Fibroblast of lung (primary cell): ENCODE results near the gene HIPK4. TPM values are rescaled to one million over a fixed set of nuclear protein-coding genes. Genes with fewer than 3 reads are reported as not detected.

Source experiments
- DNase-seq, 2 donors: peaks; one replicate each; pipeline versions ENCODE4 v3.0.0 to v3.0.0-alpha.2; 2010; ENCODE audit warnings: low read depth in 2 of 2
- H2AFZ ChIP-seq: 2 replicates; pipeline ENCODE4 v1.5.1; 2012; ENCODE audit warnings: low read length, control low read depth, inconsistent platforms
- H3K27ac ChIP-seq: 2 replicates; pipeline ENCODE4 v1.5.1; 2011; ENCODE audit warnings: low read length, control low read depth; ENCODE audit not compliant: insufficient read depth
- H3K27me3 ChIP-seq: 2 replicates; pipeline ENCODE4 v1.5.1; 2011; ENCODE audit warnings: mild to moderate bottlenecking, low read length; ENCODE audit not compliant: control insufficient read depth, insufficient read depth
- H3K36me3 ChIP-seq: 2 replicates; pipeline ENCODE4 v1.5.1; 2011; ENCODE audit warnings: low read length; ENCODE audit not compliant: control insufficient read depth, insufficient read depth
- H3K4me1 ChIP-seq: 2 replicates; pipeline ENCODE4 v1.5.1; 2011; ENCODE audit warnings: low read length; ENCODE audit not compliant: control insufficient read depth, insufficient read depth; ENCODE audit errors: extremely low read depth
- H3K4me2 ChIP-seq: 2 replicates; pipeline ENCODE4 v1.5.1; 2011; ENCODE audit warnings: low read length, control low read depth; ENCODE audit not compliant: insufficient read depth; ENCODE audit errors: extremely low read depth
- H3K4me3 ChIP-seq, 4 experiments: fragments of 200-600 bp in 1 of 4; sonication (generic) in 1 of 4; replicated peaks in 1 of 4; 2 replicates each; pipeline ENCODE4 v1.5.1; 2011 to 2016; ENCODE audit warnings: low read length in 4 of 4, low read depth in 3 of 4, mild to moderate bottlenecking in 3 of 4, control low read depth in 2 of 4, inconsistent platforms in 1 of 4, mixed read lengths in 1 of 4; ENCODE audit not compliant: insufficient read depth in 1 of 4; ENCODE audit errors: control extremely low read depth in 1 of 4
- H3K79me2 ChIP-seq: 2 replicates; pipeline ENCODE4 v1.5.1; 2012; ENCODE audit warnings: mild to moderate bottlenecking, low read length, inconsistent platforms; ENCODE audit not compliant: control insufficient read depth, insufficient read depth
- H3K9ac ChIP-seq: 2 replicates; pipeline ENCODE4 v1.5.1; 2011; ENCODE audit warnings: mild to moderate bottlenecking, low read length, control low read depth; ENCODE audit not compliant: insufficient read depth
- H3K9me3 ChIP-seq: 2 replicates; pipeline ENCODE4 v1.5.1; 2012; ENCODE audit warnings: low read depth, low read length; ENCODE audit not compliant: control insufficient read depth, insufficient read depth
- H4K20me1 ChIP-seq: 2 replicates; pipeline ENCODE4 v1.5.1; 2011; ENCODE audit warnings: low read length; ENCODE audit not compliant: control insufficient read depth, insufficient read depth; ENCODE audit errors: extremely low read depth
- CTCF ChIP-seq, 2 donors: IDR thresholded peaks in 1 of 2; conservative IDR thresholded peaks in 1 of 2; 1 replicate in 1 of 2; 2 replicates in 1 of 2; pipeline ENCODE4 v1.5.1; 2011 to 2012; ENCODE audit warnings: low read length in 2 of 2, control low read depth in 1 of 2, inconsistent platforms in 1 of 2, low read depth in 1 of 2, mild to moderate bottlenecking in 1 of 2
- EZH2 ChIP-seq: IDR thresholded peaks from 2 replicates; pipeline ENCODE4 v1.5.1; 2012; ENCODE audit warnings: low read length, control low read depth, mild to moderate bottlenecking; ENCODE audit errors: missing control alignments
- polyA plus RNA-seq, 2 donors: library from polyadenylated mRNA; depleted of rRNA in 1 of 2; stranded (reverse) in 1 of 2; unstranded in 1 of 2; fragments of >200 nt; gene quantifications; 2 replicates each; pipeline ENCODE4 v1.2.1, GENCODE V29; 2011 to 2012; ENCODE audit warnings: missing spikeins in 1 of 2
- total RNA-seq: library from RNA; depleted of rRNA; stranded (reverse); fragments of >200 nt; gene quantifications from 2 replicates; pipeline ENCODE4 v1.2.1, GENCODE V29; 2014

HIPK4 gene
- total and polyA plus RNA-seq, 2 donors (not counting 1 experiment from before 2014, with no cell fraction given) = 0.05 to 0.17 TPM

DNA sequence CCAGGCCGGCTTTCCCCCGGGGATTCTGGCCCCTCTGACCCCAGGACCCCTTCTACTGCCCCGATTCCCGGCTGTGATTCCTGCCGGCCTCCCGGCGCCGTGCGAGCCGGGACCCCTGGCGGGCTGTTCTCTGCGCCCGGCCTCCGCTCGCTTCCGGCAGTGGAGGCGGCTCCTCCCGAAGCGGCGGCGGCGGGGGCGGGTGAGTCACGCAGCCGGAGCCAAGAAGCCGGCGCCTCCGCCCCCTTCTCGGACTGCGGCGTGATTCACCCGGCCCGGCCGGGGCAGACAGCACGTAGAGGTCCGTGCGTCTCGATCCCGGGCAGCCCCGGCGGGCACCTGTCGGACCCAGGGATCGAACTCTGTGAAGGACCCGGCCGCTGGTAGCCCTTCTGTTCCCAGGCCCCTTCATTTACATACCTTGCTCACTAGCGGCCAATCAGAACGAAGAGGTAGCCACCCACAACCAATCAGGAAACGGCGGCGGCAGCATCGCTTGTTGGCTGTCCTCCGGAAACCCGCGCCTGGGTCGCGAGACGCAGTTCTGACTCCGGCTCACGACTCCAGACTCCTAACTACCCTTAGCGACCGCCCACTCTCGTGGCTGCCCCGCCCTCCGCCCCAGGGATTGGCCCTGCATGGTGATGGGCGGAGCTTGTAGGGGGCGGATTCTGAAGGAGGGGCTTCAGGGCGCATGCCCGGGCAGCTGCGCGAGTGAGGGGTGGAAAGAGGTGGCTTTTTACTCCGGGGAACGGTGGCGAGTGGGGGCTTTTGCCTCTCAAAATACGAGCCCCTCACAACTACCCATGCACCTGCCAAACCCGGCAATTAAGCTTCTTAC lies 35.7 kb upstream of the HIPK4 start, which contains the start of gene SERTAD1:
Gene SERTAD1, minus strand, starts transcription at position 543 of the 838 bp plus-strand sequence. CDS start 2,446 bp downstream, outside the sequence.
- H2AFZ ChIP-seq = peak within 1 kb of the TSS; percentile 56
- H3K36me3 ChIP-seq = peaks cover 9% of the 10 kb centered on the region
- TF ChIP-seq CTCF (conservative IDR thresholded peaks at IDR 0.05 in 1 of 2, IDR thresholded peaks at IDR 0.05 in 1 of 2; ENCODE audit: low read depth in 1 of 2, low read length in 2 of 2) = peak; percentile 51 to 66
- no peak for TF ChIP-seq EZH2
- peak; percentile 98 to 99 for DNase-seq
- peak within 1 kb of the TSS; percentile 97 for H3K4me2 ChIP-seq
- H3K79me2 ChIP-seq = peaks cover 31% of the 10 kb centered on the region
- peaks cover 6% of the 10 kb centered on the region for H3K4me1 ChIP-seq
- H3K27ac ChIP-seq = peak within 1 kb of the TSS; percentile 97
- no peaks in the 10 kb centered on the region for H3K9me3 ChIP-seq
- no peaks in the 10 kb centered on the region for H3K27me3 ChIP-seq
- H3K4me3 ChIP-seq = peak within 1 kb of the TSS; percentile 80 to 99 (median 94)
- no peaks in the 10 kb centered on the region for H4K20me1 ChIP-seq
- H3K9ac ChIP-seq = peak within 1 kb of the TSS; percentile 93

DNA sequence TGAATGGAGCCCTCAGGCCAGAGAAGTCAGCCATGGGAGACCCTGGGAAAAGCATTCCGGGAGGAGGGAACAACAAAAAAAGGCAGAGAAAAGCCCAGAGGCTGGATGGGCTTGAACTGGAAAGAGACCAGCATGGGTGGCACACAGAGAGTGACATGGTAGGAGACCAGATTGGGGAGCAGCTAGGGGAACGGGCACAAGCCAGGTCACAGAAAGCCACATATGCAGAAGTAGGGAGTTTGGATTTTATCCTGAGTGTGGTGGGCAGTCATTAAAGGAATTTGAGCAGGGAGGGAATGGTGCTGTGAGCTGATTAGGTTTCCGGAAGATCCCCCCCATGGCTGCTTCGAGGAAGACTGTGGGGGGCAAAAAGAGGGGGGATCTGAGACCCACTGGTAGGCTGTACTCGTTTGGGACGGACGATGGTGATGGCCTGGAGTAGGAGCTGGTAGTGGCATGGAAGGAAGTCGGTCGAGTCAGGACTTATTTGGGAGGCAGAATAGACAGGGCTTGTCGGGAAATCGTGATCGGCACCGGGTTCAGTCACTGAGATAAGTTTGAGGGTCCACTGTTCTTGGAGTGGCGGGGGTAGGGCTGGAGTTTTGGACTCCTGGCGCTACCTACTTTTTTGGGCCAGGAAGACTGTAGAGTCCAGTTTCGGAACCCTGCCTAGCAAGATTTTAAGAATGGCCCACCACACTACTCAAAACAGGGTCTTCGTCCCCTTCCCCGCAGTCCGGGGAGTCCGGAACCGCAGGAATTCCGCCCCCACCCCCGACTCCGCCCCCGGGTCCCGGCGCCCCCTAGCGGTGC lies 34.9 kb upstream of the HIPK4 start:
- Histone ChIP-seq H3K4me1 (peaks cover 6% of the 10 kb centered on the region), H2AFZ (no peak overlapping the region), H3K79me2 (peaks cover 31% of the 10 kb centered on the region), H3K27me3 (no peaks in the 10 kb centered on the region), H3K27ac (peak overlapping the region; percentile 97), H3K4me3 (peak overlapping the region; percentile 80 to 99 (median 92)), H3K4me2 (peak overlapping the region; percentile 97), H3K36me3 (peaks cover 9% of the 10 kb centered on the region), H4K20me1 (no peaks in the 10 kb centered on the region), H3K9ac (peak overlapping the region; percentile 93), H3K9me3 (no peaks in the 10 kb centered on the region)
- peak; percentile 23 to 29 for DNase-seq
- TF ChIP-seq EZH2 = no peak
- TF ChIP-seq CTCF (conservative IDR thresholded peaks at IDR 0.05 in 1 of 2, IDR thresholded peaks at IDR 0.05 in 1 of 2; ENCODE audit: low read depth in 1 of 2, low read length in 2 of 2) = no peak

- Histone ChIP-seq H3K27ac (peak overlapping the region; percentile 97), H3K4me1 (peaks cover 6% of the 10 kb centered on the region), H4K20me1 (no peaks in the 10 kb centered on the region), H3K27me3 (no peaks in the 10 kb centered on the region), H3K9me3 (no peaks in the 10 kb centered on the region), H3K9ac (no peak overlapping the region), H3K4me2 (peak overlapping the region; percentile 97), H3K36me3 (peaks cover 9% of the 10 kb centered on the region), H3K79me2 (peaks cover 31% of the 10 kb centered on the region), H3K4me3 (peak overlapping the region; percentile 80 to 99 (median 92)), H2AFZ (no peak overlapping the region)
- no peak for DNase-seq
- TF ChIP-seq CTCF (conservative IDR thresholded peaks at IDR 0.05 in 1 of 2, IDR thresholded peaks at IDR 0.05 in 1 of 2; ENCODE audit: low read depth in 1 of 2, low read length in 2 of 2) (no peak), EZH2 (no peak)
These were observed 34.0 kb upstream of the HIPK4 start for GRCh38 chr19:40423938-40424337.
